SK-N-MC (cell line): ENCODE measurements around the gene MFSD12.
"Not testable (repeated sequence)": the region's sequence is repeated elsewhere in the genome, so short reads cannot be mapped to it uniquely, and the experiment has no call there.

Experiments
- DNase-seq: peaks from one replicate; pipeline ENCODE4 v3.0.0-alpha.2; 2011; ENCODE audit warnings: low read depth, low spot score
- H3K27ac ChIP-seq: fragments of 200-600 bp; sonication (generic); 2 replicates; pipeline ENCODE4 v1.5.1; 2016; ENCODE audit warnings: mixed run types
- H3K36me3 ChIP-seq: fragments of 200-600 bp; sonication (generic); 2 replicates; pipeline ENCODE4 v1.6.1; 2017; ENCODE audit warnings: antibody characterized with exemption, low read length, mixed read lengths; ENCODE audit not compliant: insufficient read depth
- H3K4me3 ChIP-seq: fragments of 200-600 bp; sonication (generic); 2 replicates; pipeline ENCODE4 v1.5.1; 2016
- H3K9ac ChIP-seq: fragments of 200-600 bp; sonication (generic); 2 replicates; pipeline ENCODE4 v1.8.0; 2017; ENCODE audit warnings: mixed run types, mixed read lengths; ENCODE audit not compliant: insufficient read length
- H3K9me3 ChIP-seq: fragments of 200-600 bp; sonication (generic); 2 replicates; pipeline ENCODE4 v1.6.1; 2017; ENCODE audit warnings: low read depth, mild to moderate bottlenecking, antibody characterized with exemption, low read length, moderate library complexity, mixed read lengths
- EZH2 ChIP-seq: fragments of 200-600 bp; sonication (generic); IDR thresholded peaks from one replicate; pipeline ENCODE4 v1.6.1; 2017; ENCODE audit warnings: antibody characterized with exemption
- FOXP2 ChIP-seq: optimal IDR thresholded peaks from 2 replicates; pipeline ENCODE3; 2011; ENCODE audit warnings: mild to moderate bottlenecking, moderate library complexity; ENCODE audit not compliant: insufficient read depth; ENCODE audit errors: extremely low read length, control extremely low read depth
- POLR2AphosphoS5 ChIP-seq: IDR thresholded peaks from 2 replicates; pipeline ENCODE4 v1.6.1; 2012; ENCODE audit warnings: mild to moderate bottlenecking, low read depth, low read length, borderline replicate concordance

Gene MFSD12

DNA sequence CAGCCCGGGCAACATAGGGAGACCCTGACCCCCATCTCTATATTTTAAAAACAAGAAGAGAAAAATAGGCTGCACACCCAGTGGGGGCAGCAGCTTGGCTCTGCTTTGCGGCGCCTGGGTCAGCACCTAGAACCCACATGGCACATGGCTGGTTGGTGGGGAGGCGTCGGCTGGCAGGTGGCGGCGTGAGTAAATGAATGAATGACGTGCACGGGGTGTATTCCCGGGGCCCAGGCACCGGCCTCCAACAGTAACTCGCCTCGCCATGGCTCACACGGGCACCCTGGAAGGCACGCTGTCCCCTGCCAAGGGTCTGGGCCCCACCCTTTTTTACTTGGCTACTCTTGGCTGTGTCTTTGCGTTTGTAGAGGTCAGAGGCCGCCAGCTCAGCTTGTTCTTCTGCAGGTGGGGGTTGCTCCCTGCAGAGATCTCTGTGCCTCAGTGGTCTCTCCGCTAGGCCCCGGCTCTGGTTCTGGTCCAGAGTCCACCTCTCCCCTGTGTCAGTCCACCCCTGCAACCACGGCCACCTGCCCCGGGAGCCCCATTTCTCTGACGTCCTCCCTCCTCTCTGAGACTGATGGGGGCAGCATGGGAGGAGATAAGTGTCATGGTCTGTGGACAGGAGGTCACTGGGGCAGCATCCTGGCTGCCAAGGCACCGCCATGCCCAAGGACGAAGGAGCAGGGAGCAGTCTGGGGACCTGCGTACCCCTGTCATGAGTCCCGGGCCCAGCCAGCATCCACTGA lies 45.7 kb downstream of the MFSD12 start:
- Histone ChIP-seq H3K27ac (no peak overlapping the region), H3K9me3 (no peaks in the 10 kb centered on the region), H3K36me3 (peaks cover 21% of the 10 kb centered on the region; the same call in 1 of the 2 replicates), H3K9ac (no peak overlapping the region), H3K4me3 (no peak overlapping the region)
- TF ChIP-seq EZH2 (no peak), FOXP2 (no peak), POLR2AphosphoS5 (no peak)
- DNase-seq, result no peak

GRCh38 chr19:3510727-3511126 lies 46.7 kb downstream of the MFSD12 start:
- H3K4me3 ChIP-seq, result no peak overlapping the region
- no peak overlapping the region for H3K9ac ChIP-seq
- TF ChIP-seq EZH2 (no peak), FOXP2 (no peak), POLR2AphosphoS5 (no peak)
- no peak overlapping the region for H3K27ac ChIP-seq
- peaks cover 21% of the 10 kb centered on the region; the same call in 1 of the 2 replicates for H3K36me3 ChIP-seq
- H3K9me3 ChIP-seq, result no peaks in the 10 kb centered on the region
- DNase-seq, result no peak

DNA sequence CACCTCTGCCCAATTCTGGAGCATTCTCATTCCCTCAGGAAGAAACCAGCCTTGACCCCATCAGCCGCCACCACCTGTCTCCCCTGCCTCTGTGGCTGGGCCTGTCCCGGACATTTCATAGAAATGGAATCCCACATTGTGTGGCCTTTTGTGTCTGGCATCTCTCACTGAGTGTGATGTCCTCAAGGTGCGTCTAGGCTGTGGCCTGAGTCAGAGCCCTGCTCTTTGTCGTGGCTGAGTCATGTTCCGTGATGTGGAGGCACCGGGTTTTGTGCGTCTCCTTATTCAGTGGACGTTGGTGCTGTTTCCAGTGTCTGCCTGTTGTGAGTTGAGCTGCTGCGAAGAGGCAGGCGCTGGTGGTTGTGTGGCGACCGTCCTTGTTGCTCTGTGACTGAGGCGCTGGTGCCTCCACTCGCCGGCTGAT lies 47.8 kb downstream of the MFSD12 start:
- DNase-seq, result no peak
- Histone ChIP-seq H3K4me3 (no peak overlapping the region), H3K9me3 (no peaks in the 10 kb centered on the region), H3K36me3 (peaks cover 21% of the 10 kb centered on the region; the same call in 1 of the 2 replicates), H3K9ac (no peak overlapping the region), H3K27ac (no peak overlapping the region)
- no peak for TF ChIP-seq FOXP2
- TF ChIP-seq EZH2, result no peak
- TF ChIP-seq POLR2AphosphoS5, result no peak

GRCh38 chr19:3508771-3509535 lies 48.4 kb downstream of the MFSD12 start:
- DNase-seq, result no peak
- Histone ChIP-seq H3K4me3 (no peak overlapping the region), H3K36me3 (peaks cover 21% of the 10 kb centered on the region; the same call in 1 of the 2 replicates), H3K27ac (no peak overlapping the region), H3K9me3 (no peaks in the 10 kb centered on the region), H3K9ac (no peak overlapping the region)
- TF ChIP-seq FOXP2 (no peak), POLR2AphosphoS5 (no peak), EZH2 (no peak)

GRCh38 chr19:3508121-3508661 lies 49.2 kb downstream of the MFSD12 start:
- not testable (repeated sequence) for H3K27ac ChIP-seq, H3K9ac ChIP-seq, H3K4me3 ChIP-seq

DNA sequence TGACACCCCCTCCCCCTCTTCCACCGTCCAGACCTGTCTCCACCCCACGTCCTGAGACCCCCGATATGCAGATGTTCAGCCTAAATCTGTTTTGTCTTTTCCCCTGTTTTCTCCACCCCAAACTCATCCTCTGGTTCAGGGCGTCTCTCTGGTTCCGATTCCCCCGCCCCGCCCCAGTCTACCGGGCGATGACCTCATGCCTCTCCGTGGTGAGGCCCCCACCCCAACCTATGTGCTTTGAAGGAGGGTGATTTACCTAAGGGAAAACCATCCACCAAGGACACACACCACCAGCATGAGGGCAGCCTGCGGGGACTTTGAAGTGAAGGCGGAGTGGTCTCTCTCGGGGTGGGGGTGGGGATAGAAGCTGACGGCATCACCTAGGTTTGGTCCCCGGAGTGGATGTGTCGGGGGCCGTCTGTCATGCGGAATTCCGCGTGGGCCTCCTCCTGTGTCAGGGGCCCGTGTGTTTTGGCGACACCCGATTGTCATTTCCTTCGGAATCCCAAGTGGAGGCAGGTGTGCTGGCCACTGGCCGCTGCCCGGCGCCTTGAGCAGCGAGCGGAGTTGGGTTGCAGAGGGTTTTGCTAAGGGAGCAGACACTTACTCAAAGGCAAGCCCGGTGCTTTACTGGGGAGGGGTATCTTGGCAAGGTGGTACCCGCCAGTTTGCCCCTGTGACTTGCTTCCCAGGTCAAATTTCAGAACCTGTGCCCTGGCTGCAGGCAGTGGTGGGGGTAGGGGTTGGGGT lies 49.8 kb downstream of the MFSD12 start:
- no peak for TF ChIP-seq POLR2AphosphoS5
- TF ChIP-seq EZH2, result no peak
- no peak for TF ChIP-seq FOXP2
- H3K9me3 ChIP-seq, result no peaks in the 10 kb centered on the region
- no peak for DNase-seq
- no peak overlapping the region for H3K27ac ChIP-seq
- H3K36me3 ChIP-seq, result peaks cover 21% of the 10 kb centered on the region; the same call in 1 of the 2 replicates
- H3K4me3 ChIP-seq, result peak overlapping the region; percentile 93
- H3K9ac ChIP-seq, result peak overlapping the region; percentile 96

More at GRCh38 chr19:3508121-3508661, 49.2 kb downstream of the MFSD12 start:
- H3K36me3 ChIP-seq, result peaks cover 21% of the 10 kb centered on the region; the same call in 1 of the 2 replicates
- DNase-seq, H3K9me3 ChIP-seq: not testable (repeated sequence)

- H3K9me3 ChIP-seq, result no peaks in the 10 kb centered on the region
- H3K36me3 ChIP-seq, result peaks cover 21% of the 10 kb centered on the region; the same call in 1 of the 2 replicates
- no peak for DNase-seq
- H3K9ac ChIP-seq, result peak overlapping the region; percentile 96
- H3K27ac ChIP-seq, result peak overlapping the region; percentile 50; the same call in 1 of the 2 replicates
- H3K4me3 ChIP-seq, result peak overlapping the region; percentile 93
- TF ChIP-seq POLR2AphosphoS5 (no peak), EZH2 (no peak), FOXP2 (no peak)
Measured at GRCh38 chr19:3506384-3507340, 50.7 kb downstream of the MFSD12 start.
